Activated gamma-delta T cell treated with anti-CD3 and anti-CD28 coated beads, Interleukin-2, amount 50 U/mL, for 16 hours (primary cell): ENCODE results near the gene BRD2.

Experiments used
- DNase-seq: peaks from one replicate; pipeline ENCODE4 v3.0.0-alpha.2; 2020; ENCODE audit warnings: low read depth

BRD2 gene

DNA sequence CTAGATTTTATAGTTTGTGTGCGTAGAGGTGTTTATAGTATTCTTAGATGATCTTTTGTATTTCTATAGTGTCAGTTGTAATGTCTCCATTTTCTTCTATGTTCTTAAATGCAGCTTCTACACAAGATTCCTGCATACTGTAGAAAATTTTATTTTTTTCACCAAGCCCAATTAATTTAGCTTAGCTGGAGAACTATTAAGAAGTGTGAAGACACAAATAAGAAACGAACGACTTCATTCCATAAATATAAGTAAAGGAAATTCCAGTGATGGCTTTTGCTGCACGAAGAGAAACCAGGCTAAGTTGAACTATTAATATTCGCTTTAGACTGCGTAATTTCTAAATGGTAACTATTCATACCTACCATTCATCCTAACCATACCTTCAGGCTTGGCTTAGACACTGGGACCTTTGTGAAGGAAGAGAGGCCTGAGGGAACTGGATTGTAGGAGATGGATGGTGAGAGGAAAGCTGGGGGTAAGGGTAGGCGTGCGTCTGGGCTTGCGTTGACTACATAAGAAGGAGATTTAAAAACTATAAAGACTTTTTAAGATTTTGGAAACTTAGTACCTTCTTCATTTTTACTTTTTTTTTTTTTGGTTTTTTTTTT lies 25.1 kb downstream of the BRD2 start:
- no peak for DNase-seq

DNA sequence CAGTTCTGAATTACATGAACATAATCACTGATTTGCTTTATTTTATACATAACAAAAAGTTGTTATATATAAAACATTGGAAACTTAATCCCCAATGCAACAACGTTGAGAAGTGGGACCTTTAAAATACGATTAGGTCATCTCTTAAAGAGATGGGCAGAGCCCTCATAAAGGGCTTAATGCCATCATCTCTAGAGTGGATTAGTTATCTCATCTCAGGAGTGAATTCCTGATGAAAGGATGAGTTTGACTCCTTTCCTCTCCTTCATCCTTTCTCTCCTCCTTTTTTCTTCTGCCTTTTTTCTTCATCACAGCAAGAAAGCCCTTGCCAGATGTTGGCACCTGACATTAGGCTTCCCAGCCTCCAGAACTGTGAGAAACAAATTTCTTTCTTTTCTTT lies 27.1 kb downstream of the BRD2 start:
- no peak for DNase-seq

DNA sequence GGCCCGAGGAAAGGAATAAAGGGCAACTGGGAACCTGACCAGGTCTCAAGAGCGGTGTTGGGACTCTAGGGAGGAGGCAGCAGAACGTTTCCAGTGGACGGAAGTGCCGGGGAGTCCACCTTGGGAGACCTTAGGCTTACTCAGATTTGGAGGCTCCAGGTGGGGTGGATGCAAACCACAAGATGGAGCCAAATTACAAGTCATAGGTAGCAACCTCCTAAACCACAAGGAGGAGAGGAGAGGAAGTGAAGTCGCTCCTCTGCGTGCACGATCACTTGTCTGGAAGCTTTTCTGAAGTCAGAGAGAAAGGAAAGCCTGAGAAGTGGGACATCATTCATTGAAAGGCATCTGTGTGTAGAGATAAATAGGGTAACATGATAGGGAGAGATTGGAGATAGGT lies 31.7 kb downstream of the BRD2 start:
- DNase-seq = no peak

DNA sequence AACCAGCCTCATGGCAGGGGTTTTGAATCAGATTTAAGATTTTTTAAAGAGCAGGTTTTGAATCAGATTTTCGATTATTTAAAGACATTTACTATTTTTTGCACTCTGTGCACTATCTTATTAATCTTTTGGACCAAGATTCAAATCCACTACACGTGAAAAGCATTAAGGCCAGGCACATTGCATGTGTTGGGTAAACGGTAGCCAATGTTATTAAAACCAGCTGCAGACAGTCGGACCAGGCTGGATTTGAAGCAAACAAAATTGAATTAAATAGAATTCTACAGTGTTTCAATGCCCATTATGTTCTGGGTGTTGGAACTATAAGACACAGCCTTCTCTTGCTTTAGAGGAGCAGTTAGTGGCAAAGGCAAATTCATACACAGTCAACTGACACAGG lies 33.3 kb downstream of the BRD2 start:
- no peak for DNase-seq

DNA sequence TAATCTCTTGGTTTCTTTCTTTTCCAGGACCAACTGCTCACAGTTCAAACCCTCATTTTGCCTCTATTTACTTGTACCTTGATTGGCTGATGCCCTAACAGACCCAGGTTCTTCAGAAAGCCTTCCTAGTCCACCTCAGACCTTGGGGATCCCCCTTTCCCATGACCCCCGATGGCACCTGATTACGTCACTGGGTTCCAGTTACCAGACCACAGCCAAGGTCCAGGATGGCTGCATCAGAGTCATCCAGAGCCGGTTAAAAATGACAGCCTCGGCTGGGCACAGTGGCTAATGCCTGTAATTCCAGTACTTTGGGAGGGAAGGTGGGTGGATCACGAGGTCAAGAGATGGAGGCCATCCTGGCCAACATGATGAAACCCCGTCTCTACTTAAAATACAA lies 36.5 kb downstream of the BRD2 start:
- no peak for DNase-seq

DNA sequence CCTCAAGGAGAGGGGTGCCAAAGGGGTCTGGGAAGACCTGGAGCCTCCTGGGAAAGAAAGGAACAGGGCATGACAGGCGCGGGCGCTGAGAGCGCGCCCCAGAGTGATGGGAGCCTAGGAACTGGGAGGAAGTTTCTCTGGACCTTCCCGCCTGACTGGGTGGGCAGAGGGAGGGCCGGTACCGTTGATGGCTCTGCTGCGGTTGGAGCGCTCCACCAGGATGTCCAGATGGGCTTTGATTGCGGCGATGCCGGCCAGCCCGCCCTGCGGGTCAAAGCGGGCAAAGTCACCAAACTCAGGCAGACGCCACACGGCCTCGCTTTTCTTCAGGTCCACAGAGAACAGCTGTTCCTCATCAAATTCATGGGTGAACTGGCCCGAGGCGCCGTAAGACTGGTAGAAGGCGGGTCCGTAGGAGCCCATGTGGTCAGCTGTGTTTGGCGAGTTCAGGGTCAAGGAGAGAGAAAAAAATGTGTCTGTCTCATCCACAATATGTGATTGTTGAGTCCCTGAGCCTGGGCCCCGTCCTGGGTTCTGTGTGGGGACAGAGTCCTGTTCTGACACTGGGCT lies 39.5 kb downstream of the BRD2 start:
- no peak for DNase-seq

DNA sequence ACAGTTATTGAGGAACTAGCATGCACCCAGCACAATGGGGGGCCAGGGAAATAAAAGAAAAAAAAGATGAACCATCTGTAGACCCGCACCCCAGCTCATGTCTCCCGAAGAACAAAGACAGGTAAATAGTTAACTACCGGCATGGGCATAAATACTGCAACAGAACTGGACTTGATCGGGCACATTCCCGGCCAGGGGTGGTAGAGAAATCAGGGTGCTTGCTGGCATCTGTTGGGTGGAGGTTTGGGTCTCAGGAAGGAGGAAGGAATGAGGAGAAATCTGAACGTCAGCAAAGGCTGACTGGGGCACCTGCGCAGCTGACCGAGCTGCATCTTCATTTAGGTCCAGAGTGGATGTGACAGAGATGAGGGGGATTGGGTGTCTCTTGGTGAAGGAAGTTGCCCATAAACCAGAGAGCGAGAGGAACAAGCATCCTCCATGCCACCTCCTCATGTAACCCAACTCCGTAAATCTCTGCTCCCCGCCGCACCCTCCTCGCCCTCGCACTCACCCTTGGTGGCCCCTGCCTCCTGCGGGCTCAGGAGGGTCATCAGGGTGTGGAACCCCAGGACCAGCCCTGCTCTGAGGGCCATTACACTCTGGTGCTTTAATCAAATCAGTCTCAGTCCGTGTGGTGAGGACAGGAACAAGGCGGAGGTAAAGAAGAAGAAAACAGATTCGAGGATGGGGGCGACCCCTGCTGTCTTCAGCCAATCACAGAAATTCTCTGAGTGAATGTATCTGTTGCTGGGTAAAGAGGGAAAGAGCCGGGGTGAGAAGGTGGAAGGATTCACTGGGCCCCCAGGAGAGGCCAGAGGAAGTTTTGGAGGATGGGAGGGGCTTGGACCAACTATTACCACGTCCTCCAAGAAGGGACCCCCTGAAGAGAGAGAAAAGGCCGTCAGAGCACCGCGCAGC lies 40.8 kb downstream of the BRD2 start, which contains the start of gene HLA-DOA:
TSS of gene HLA-DOA (minus strand) at position 648 of the 918 bp plus-strand sequence.
- peak; percentile 27 for DNase-seq

DNA sequence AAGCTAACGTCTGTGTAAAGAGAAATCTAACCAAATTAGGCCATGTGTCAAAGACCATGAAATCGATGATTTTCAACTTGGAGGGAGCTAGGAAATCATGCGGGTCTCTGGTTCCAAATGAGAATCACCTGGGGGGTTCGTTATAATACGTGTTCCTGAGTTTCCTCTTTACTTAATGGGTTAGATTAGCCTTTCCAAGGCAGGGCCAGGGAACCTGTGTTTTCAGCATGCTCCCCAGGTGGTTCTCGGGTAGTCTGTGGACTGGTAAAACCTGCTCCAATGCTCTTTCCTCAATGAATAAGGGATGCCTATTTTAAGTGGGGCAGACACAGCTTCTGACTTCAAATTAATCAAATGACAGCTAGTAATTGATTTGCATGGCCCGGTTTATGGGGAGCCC lies 42.0 kb downstream of the BRD2 start:
- no peak for DNase-seq

DNA sequence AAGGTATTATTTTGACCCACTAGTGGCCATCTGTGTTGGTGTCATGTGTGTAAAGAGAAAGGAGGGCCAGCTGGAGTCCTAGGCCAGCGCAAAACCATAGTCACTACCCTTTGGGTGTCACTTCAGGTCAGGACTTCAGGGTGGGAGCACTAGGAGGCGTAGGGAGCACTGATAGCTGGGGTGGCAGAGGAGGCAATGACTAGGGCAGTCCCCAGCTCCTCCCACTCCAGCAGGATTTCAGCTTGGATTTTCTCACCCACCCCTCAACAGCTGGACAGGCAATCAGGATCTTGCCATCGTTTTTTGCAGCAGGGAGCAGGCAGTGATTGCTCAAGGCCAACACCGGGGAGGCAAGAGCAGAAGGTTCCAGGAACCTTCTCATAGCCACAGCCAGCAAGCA lies 45.2 kb downstream of the BRD2 start:
- no peak for DNase-seq

DNA sequence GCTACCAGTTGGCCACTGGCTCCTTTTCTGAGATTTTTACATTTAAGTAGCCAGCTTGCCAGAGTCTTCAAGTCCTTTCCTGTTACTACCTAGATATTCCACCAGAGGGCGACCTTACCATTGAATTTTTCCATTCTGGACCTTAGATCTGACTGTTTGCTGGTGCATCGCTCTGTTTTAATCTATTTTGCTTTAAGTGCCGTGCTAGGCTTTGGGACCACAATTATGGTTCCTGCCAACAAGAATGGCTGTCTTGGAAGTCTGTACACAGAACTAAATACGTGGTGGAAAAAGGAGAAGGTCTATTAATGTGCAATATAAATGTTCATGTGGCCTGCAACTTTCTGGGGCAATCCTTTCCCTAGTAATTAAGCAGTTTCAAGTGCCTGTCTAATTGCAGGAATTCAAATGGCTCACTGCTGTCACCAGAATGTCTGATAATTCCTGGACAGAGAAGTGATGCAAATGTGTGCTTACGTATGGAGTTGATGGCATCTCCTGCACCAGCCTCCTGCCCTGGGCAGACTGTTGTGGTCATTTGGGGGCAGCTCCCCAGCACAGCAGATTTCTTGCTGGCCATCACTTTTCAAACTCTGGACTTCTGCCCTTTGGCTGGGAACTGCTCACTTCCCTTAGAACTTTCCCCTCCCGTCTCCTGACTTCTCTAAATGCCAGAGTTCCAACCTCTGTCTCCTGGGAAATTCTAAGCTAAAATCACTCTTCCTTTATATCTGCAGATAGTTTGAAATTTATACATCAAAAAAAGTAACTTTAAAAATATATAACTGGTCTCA lies 46.6 kb downstream of the BRD2 start:
- DNase-seq = peak; percentile 42

DNA sequence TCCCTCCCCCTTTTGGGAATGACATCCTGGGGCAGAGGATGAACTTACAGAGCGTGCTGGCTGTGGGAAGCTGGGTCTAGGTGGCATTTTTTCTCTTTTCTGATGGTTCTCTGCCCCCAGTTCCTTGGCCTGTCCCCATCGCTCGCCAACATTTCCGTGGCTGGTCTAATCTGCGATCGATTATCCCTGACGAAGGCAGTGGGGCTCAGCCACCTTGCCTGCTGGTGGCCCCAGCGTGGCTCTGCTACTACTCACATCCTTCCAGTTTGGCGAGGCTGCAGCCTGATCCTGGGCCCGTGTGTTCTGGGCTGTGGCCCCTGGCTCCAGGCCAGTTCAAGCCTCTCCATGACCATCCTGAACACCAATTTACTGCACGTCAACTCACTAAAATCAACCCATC lies 47.4 kb downstream of the BRD2 start:
- no peak for DNase-seq

DNA sequence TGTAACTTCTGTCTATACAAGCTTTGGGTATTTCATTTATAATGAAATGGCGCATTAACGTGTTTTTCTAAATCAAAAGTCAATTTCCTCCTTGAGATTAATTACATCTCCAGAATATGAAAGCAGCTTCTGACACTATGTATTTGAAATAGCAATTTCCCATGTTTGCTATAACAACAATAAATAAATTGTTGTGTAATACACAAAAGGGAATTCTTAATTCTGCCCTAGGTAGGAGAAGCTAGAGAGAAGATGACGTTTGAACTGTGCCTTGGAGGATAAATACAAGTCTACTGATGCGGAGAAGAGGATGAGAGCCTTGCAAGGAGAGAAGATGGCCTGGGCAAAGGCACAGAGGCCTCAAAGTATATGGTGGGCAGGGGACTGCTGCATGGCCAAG lies 48.6 kb downstream of the BRD2 start:
- no peak for DNase-seq

DNA sequence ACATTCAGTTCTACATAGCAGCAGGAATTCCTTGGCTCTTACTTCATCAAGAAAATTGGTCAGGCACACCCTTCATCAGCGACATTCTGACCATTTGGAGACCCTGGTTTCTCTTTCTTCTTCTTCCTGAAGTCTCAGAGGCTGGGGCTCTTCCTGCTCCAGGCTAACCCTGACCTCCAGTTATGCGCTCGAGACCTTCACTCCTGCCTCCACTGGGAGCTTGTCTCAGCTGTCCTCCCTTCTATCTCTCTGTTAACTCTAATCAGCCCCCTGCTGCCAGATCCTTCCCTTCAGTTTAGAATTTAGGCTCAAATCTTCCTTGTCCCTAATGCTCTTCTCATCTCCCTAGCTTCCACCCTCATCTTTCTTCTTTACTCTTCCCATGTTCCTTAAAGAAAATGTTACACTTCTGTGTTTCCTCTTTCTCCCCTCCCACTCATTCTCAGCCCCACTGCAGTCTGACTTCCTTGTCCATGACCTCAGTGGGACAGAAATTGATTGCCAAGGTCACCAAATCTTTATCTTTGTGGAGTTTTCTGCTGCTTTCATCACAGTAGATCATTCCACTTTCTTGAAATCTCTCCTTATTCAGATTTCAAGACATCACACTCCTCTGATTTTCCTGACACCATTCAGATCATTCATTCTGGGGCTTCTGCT lies 49.4 kb downstream of the BRD2 start:
- no peak for DNase-seq

DNA sequence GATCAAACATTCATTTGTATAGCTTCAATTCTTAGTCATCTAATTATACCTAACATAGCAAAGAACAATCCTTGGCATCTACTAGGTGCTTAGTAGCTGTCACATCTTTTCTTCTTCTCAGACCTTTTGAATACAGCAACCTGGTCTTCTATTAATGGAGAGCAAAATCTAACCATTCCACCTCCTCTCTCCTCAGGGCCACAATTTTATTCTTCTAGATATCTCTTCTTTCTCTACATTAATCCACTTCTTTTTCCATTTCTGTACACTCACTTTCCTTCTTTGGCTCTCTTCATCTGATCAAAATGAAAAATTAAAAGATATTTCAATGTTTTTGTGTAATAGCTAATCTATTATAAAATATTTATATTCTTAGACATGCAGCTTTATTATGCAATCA lies 50.0 kb downstream of the BRD2 start:
- DNase-seq = no peak

DNA sequence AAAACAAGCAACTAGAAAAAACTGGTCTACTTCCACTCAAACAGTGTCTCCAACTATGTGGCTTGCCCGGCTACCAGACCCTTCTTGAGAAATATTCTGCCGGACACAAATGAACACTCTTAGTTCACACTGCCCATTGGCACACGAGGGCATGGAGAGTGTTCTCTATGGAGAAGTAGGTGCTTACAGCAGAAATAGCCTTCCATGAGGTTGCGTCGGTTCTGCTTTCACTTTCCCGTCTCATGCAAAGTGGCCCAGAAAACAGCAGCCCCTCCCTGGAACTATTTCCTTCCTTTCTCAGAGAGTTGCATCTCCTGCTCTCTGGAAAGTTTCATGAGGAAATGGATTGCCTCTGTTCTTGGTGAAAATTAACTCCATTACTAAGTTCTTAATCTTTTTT lies 50.5 kb downstream of the BRD2 start:
- no peak for DNase-seq

DNA sequence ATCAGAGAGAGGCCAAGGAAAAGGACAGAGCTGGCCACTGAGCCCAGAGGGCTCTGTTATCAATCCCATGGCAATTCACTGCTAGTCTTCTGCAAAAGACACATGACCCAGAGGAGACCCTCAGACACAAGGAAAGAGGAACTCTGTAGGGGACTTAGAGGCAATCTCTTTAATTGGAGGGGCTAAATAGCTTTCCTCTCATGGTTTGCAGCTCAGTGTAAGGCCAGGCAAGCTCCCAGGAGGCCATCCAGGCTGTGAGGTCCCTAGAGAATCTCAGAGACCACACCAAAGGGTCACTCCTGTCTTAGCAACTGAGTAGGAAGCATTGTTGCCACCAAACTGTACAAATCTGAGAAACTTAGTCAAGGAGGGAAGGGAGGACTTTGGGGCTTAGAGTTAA lies 51.0 kb downstream of the BRD2 start:
- DNase-seq = no peak

DNA sequence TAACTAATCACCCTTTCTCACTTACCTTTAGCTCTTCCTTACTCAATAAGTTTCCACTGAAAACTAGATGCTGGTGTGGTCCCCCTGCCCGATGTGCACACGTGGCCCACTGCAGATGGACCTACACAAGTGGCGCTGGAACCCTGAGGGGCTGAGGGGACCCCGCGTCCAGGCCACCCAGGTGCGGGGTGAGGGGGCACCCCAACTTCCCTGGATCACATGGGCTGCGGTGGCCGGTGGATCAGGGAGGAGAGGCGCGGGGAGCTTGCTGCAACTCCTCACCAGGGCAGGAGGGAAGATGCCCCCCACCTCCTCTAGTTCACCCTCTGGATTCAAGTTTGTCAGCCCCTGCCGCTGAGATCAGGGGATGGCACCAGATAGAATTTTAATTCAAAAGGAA lies 53.5 kb downstream of the BRD2 start:
- no peak for DNase-seq

DNA sequence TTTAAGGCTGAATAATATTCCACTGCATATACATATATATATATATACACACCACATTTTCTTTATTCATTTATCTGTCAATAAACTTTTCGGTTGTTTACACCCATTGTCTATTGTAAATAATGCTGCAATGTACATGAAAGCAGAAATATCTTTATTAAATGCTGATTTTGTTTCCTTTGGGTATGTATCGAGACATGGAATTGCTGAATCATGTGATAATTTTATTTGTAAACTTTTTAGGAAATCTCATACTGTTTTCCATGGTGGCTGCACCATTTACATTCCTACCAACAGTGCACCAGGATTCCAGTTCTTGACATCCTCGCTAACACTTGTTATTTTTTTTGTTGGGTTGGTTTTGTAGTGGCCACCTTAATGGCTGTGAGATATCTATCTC lies 55.1 kb downstream of the BRD2 start:
- DNase-seq = no peak

DNA sequence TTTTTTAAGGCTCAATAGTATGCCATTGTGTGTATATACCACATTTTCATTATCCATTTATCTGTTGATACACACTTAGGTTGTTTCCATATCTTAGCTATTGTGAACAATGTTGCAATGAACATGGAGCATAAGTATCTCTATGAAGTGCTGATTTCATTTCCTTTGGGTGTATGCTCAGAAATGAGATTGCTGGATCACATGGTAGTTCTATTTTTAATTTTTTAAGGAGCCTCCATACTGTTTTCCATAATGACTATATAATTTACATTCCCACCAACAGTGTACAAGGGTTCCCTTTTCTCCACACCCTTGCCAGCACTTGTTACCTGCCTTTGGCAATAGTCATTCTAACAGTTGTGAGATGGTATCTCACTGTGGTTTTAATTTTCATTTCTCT lies 56.1 kb downstream of the BRD2 start:
- DNase-seq = no peak

DNA sequence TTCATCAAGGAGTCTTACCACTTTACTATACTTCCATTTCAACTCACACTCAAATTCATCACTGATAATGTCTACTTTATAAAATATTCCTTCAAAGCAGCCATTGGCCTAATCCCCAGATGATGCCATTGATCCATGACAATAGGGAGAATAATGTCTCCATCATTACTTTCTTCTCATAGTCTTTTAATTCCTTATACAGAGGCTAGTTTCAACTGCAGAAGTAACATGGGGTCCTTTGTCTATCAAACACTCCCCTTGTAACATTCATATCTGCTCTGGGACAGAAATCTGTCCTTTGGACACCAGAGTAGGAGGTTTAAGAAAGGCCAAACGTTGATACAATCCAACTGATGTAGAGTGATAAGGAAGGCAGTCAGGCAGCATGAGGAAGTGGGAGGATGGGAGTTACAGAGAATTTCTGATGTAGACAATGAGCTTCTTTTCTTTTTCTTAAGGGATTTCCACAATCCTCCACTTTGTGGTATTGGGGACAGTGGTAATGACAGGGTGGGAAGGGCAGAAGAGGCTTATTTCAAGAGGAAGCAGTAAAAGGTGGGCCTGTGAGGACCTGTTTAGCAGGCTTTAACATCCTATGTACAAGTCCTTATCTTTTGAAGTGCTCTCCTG lies 59.9 kb downstream of the BRD2 start:
- DNase-seq = no peak
